Caco-2 (cell line): ENCODE measurements around the gene KRTAP4-6. TPM values are rescaled to one million over a fixed set of nuclear protein-coding genes. Genes with fewer than 3 reads are reported as not detected.
"Not testable (repeated sequence)": the region's sequence is repeated elsewhere in the genome, so short reads cannot be mapped to it uniquely, and the experiment has no call there.

Experiments
- Bru-seq: library from RNA; stranded (reverse); fragments of 400-500 nt; gene quantifications from one replicate; lab custom pipeline; 2021; lab: Mats Ljungman, UMichigan
- BruChase-seq, 2 experiments: library from RNA; stranded (reverse); fragments of 400-500 nt; gene quantifications; one replicate each; lab custom pipeline; 2021; lab: Mats Ljungman, UMichigan
- BruUV-seq: library from RNA; stranded (reverse); fragments of 400-500 nt; replicated peaks from 2 replicates; lab custom pipeline; 2021; lab: Mats Ljungman, UMichigan
- CTCF ChIA-PET: fragments of 300-600 bp; sonication (Branson Sonifier 250); formaldehyde crosslinking; loops from one replicate; lab custom pipeline; 2022; ENCODE audit warnings: antibody characterized with exemption; lab: Charles Lee
- POLR2A ChIA-PET: fragments of 300-600 bp; sonication (Branson Sonifier 250); formaldehyde crosslinking; loops from one replicate; lab custom pipeline; 2022; ENCODE audit warnings: antibody characterized with exemption; lab: Charles Lee
- DNase-seq, 2 experiments: peaks; one replicate each; pipeline versions ENCODE4 v3.0.0 to v3.0.0-alpha.2; 2020 to 2022
- H3K27me3 ChIP-seq: replicated peaks from 2 replicates; pipeline ENCODE4 v1.6.0; 2011; ENCODE audit warnings: low read length; ENCODE audit not compliant: control insufficient read depth, insufficient read depth
- H3K36me3 ChIP-seq: 2 replicates; pipeline ENCODE4 v1.5.1; 2011; ENCODE audit warnings: low read length; ENCODE audit not compliant: control insufficient read depth, insufficient read depth
- H3K4me1 ChIP-seq: fragments of 250-450 bp; sonication (Bioruptor Pico); 2 replicates; pipeline ENCODE4 v1.5.1; 2020; ENCODE audit warnings: mild to moderate bottlenecking
- H3K4me3 ChIP-seq: 2 replicates; pipeline ENCODE4 v1.5.1; 2011; ENCODE audit warnings: low read depth, mild to moderate bottlenecking, control low read depth, low read length
- H3K9me3 ChIP-seq: fragments of 250-450 bp; sonication (Bioruptor Pico); 2 replicates; pipeline ENCODE4 v1.5.1; 2020; ENCODE audit warnings: mild to moderate bottlenecking, moderate library complexity
- H3K27ac Mint-ChIP-seq: one replicate; pipeline ENCODE4 v1.8.0; 2022; ENCODE audit warnings: mixed read lengths; ENCODE audit not compliant: unreplicated experiment
- H3K27me3 Mint-ChIP-seq: one replicate; pipeline ENCODE4 v1.8.0; 2022; ENCODE audit warnings: mixed read lengths; ENCODE audit not compliant: insufficient read depth, unreplicated experiment
- H3K36me3 Mint-ChIP-seq: one replicate; pipeline ENCODE4 v1.8.0; 2022; ENCODE audit warnings: mild to moderate bottlenecking, mixed read lengths; ENCODE audit not compliant: insufficient read depth, unreplicated experiment
- H3K4me1 Mint-ChIP-seq: one replicate; pipeline ENCODE4 v1.8.0; 2022; ENCODE audit warnings: low read depth, mixed read lengths; ENCODE audit not compliant: unreplicated experiment
- H3K4me3 Mint-ChIP-seq: one replicate; pipeline ENCODE4 v1.8.0; 2022; ENCODE audit warnings: mild to moderate bottlenecking, moderate library complexity, mixed read lengths; ENCODE audit not compliant: unreplicated experiment
- H3K9me3 Mint-ChIP-seq: one replicate; pipeline ENCODE4 v1.8.0; 2022; ENCODE audit warnings: mixed read lengths; ENCODE audit not compliant: unreplicated experiment
- intact Hi-C: fragments of 100-400 bp; cut with micrococcal nuclease; formaldehyde crosslinking; loops from one replicate; pipeline ENCODE4 v1.10.0; 2022; ENCODE audit not compliant: unreplicated experiment
- long read RNA-seq: library from polyadenylated mRNA; stranded (forward); transcript quantifications from one replicate; pipeline ENCODE4 v2.0.0, GENCODE V29; 2022
- total RNA-seq: library from RNA; stranded (reverse); gene quantifications from 2 replicates; pipeline ENCODE4 v1.2.3, GENCODE V29; 2022
- TF ChIP-seq, protein P1 (sequence below), 2 experiments: fragments of 200-600 bp in 1 of 2; IDR thresholded peaks; 1 replicate in 1 of 2; 2 replicates in 1 of 2; pipeline versions ENCODE4 v1.5.1 to v1.8.0; 2011 to 2022; ENCODE audit warnings: antibody characterized with exemption in 1 of 2, control low read depth in 1 of 2, inconsistent platforms in 1 of 2, low read depth in 1 of 2, low read length in 1 of 2, mild to moderate bottlenecking in 1 of 2, moderate library complexity in 1 of 2; ENCODE audit not compliant: insufficient read depth in 1 of 2, severe bottlenecking in 1 of 2, unreplicated experiment in 1 of 2

Gene KRTAP4-6
- total RNA-seq, result not detected in 2 replicates
- Bru-seq, nascent RNA, result not detected
- BruChase-seq, experiment 1, labeled RNA remaining after a 2-hour chase, result not detected
- BruChase-seq, experiment 2, labeled RNA remaining after a 6-hour chase, result not detected
- long read RNA-seq, result 0 reads

DNA sequence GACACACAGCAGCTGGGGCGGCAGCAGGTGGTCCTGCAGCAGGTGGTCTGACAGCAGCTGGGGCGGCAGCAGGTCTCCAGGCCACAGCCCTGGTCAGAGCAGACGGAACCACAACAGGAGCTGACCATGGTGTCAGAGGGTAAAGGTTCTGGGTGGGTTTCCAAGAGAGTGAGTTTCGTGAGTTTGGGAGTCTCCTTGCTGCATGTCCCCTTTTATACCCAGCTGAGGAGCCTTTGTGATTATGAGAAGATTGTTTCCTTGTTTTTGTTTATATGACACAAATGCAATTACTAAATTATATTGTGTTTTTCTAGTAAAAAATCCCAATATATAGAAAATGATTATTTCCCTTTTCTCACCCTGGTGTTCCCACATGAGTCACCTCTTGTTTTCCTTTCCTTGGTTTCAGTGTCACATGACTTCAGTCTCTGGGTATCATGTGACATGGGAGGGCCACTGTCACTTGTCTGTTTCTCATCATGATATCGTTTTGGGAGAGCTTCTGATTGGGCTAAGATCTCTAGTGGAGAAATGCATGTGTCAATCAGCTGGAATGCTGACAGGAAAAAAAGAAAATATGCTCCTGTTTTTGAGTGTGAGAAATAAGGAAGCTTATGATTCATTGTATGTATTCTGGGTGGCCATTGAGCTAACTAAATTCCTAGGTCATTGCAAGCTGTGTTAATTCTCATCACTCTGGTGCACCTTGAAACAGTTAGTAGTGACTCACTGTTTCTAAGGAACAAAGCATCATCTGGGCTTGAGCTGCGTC is at the start of gene KRTAP4-6:
TSS of gene KRTAP4-6 (minus strand) at position 185 of the 772 bp plus-strand sequence. CDS start at position 128, 57 bp downstream.
- no peak within 1 kb of the TSS for H3K4me3 ChIP-seq
- no peaks in the 10 kb centered on the region for H3K4me1 ChIP-seq
- no peak within 1 kb of the TSS for H3K4me3 Mint-ChIP-seq
- peaks cover 24% of the 10 kb centered on the region for H3K9me3 ChIP-seq
- no peaks in the 10 kb centered on the region for H3K36me3 ChIP-seq
- POLR2A ChIA-PET, result no interaction called here
- H3K4me1 Mint-ChIP-seq, result no peaks in the 10 kb centered on the region
- CTCF ChIA-PET, result no interaction called here
- no peak for DNase-seq
- no peaks in the 10 kb centered on the region for H3K27me3 Mint-ChIP-seq
- peaks cover 93% of the 10 kb centered on the region for H3K9me3 Mint-ChIP-seq
- H3K27me3 ChIP-seq, result no peaks in the 10 kb centered on the region
- TF ChIP-seq, protein P1, sequence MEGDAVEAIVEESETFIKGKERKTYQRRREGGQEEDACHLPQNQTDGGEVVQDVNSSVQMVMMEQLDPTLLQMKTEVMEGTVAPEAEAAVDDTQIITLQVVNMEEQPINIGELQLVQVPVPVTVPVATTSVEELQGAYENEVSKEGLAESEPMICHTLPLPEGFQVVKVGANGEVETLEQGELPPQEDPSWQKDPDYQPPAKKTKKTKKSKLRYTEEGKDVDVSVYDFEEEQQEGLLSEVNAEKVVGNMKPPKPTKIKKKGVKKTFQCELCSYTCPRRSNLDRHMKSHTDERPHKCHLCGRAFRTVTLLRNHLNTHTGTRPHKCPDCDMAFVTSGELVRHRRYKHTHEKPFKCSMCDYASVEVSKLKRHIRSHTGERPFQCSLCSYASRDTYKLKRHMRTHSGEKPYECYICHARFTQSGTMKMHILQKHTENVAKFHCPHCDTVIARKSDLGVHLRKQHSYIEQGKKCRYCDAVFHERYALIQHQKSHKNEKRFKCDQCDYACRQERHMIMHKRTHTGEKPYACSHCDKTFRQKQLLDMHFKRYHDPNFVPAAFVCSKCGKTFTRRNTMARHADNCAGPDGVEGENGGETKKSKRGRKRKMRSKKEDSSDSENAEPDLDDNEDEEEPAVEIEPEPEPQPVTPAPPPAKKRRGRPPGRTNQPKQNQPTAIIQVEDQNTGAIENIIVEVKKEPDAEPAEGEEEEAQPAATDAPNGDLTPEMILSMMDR (IDR thresholded peaks at IDR 0.05; ENCODE audit: insufficient read depth in 1 of 2, low read depth in 1 of 2, low read length in 1 of 2, severe bottlenecking in 1 of 2, unreplicated experiment in 1 of 2), result no peak
- H3K36me3 Mint-ChIP-seq, result no peaks in the 10 kb centered on the region
- intact Hi-C loops, result no loop called here
- no TSS peak for BruUV-seq
- H3K27ac Mint-ChIP-seq, result no peak within 1 kb of the TSS

DNA sequence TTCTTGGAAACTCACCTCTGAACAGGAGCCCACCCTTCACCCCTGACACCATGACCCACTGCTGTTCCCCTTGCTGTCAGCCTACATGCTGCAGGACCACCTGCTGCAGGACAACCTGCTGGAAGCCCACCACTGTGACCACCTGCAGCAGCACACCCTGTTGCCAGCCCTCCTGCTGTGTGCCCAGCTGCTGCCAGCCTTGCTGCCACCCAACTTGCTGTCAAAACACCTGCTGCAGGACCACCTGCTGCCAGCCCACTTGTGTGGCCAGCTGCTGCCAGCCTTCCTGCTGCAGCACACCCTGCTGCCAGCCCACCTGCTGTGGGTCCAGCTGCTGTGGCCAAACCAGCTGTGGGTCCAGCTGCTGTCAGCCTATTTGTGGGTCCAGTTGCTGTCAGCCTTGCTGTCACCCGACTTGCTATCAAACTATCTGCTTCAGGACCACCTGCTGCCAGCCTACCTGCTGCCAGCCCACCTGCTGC is 49.5 kb upstream of the KRTAP4-6 start, which contains the start of gene KRTAP9-1:
TSS of gene KRTAP9-1 (plus strand) at position 51 of the 482 bp plus-strand sequence. CDS start at position 51, 0 bp downstream.
- H3K27ac Mint-ChIP-seq, H3K27me3 ChIP-seq, H3K4me3 ChIP-seq, H3K4me1 Mint-ChIP-seq, H3K4me3 Mint-ChIP-seq, intact Hi-C loops, H3K36me3 ChIP-seq, H3K9me3 ChIP-seq, H3K36me3 Mint-ChIP-seq, DNase-seq, H3K27me3 Mint-ChIP-seq, H3K4me1 ChIP-seq, POLR2A ChIA-PET, CTCF ChIA-PET, BruUV-seq, H3K9me3 Mint-ChIP-seq: not testable (repeated sequence)

DNA sequence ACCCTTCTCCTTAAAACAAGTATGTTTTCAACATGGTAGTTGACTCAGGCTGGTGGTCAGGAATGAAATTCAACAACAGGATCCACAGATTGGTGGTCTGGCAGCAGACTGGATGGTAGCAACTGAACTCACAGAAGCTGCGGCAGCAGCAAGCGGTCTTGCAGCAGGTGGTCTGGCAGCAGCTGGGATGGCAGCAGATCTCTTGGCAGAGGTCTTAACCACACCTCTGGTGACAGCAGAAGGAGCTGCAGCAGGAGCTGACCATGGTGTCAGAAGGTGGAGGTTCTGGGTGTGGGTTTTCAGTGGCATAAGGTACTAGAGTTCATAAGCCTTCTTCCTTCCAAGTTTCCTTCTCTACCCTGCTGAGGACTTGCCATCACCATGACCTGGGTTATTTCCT is 46.5 kb upstream of the KRTAP4-6 start:
- Histone ChIP-seq H3K36me3 (no peaks in the 10 kb centered on the region), H3K4me3 (no peak overlapping the region), H3K4me1 (peaks cover 8% of the 10 kb centered on the region), H3K9me3 (no peaks in the 10 kb centered on the region), H3K27me3 (no peaks in the 10 kb centered on the region)
- no peak for DNase-seq
- intact Hi-C loops, result no loop called here
- no peak overlapping the region for H3K27ac Mint-ChIP-seq
- H3K4me1 Mint-ChIP-seq, result peaks cover 24% of the 10 kb centered on the region
- no peak overlapping the region for H3K4me3 Mint-ChIP-seq
- no peaks in the 10 kb centered on the region for H3K36me3 Mint-ChIP-seq
- POLR2A ChIA-PET, result no interaction called here
- BruUV-seq, result no TSS peak
- no peaks in the 10 kb centered on the region for H3K27me3 Mint-ChIP-seq
- no peaks in the 10 kb centered on the region for H3K9me3 Mint-ChIP-seq
- TF ChIP-seq, protein P1 (IDR thresholded peaks at IDR 0.05; ENCODE audit: insufficient read depth in 1 of 2, low read depth in 1 of 2, low read length in 1 of 2, severe bottlenecking in 1 of 2, unreplicated experiment in 1 of 2), result no peak
- CTCF ChIA-PET, result no interaction called here
